ENCODE measurements around the gene TMEM273.
A peak's percentile ranks its signal among the peaks of the same experiment; 100 is the strongest.

Gene TMEM273

DNA sequence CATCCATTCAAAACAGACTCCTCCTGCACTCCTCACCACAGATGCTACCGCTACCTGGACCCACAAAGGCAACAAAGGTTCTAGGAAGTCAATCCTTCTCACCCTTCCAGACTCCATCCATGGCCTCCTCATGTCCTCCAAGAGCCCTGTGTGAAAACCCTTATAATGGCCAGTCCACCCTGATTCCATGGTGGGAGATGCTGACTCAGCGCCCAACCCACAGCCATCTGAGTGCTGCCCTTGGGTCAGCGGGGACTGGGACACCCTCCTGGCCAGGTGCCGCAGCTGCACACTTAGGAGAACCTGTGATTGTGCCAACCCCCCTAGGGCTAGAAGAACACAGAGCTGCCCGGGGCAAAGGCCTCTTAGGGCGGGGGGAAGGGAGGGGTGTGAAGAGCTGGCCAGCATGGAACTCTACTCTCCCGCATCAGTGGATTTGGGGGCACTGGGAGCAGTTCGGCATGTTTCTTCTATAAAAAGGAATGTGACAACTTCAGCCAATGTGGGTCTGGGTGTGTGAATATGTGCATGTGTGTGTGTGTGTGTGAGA, 25.4 kb downstream of the TMEM273 start:
- no peak for DNase-seq

DNA sequence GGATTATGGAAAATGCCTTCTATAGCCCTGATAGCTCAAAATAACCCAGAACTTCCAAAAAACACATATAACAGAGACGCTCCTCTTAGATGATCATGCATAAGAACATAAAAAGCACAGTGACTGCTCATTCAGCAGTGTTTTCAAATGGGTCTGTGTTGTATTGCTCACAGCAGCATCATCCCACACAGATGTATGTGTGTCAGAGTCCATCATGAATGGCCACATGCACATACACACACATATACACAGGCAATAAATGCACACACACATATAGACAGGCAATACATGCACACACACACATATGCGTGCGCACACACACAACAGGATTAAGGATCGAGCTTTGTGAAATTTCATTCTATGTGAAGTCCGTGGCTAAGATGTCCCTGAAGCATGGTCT, 26.1 kb downstream of the TMEM273 start:
- no peak for DNase-seq

DNA sequence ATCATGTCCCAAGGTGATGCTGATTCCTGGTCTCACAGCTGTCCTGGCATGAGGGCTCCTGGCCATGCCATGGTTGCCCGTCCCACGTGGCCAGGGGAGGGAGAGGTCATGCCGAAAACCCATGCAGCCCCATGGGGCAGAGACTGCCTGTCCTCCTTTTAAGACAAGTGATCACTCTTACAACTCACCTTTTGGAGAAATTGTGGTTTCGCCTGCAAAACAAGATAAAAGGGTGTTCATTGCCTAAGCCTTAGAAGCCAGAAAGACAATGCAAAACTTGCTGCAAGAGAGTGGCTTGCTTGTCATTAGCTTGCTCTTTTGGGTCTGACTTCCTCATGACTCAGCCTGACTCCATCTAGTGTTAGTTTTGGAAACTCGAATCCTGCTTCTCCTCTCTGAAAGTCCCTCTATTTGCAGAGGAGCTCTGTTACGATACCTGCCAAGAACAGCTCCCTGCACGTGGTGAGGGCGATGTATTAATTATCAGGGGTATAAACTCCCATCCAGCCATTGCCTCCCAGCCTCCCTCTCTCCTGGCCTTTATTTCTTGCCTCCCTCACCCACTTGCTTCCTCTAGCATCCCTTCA, 26.7 kb downstream of the TMEM273 start:
- DNase-seq = no peak

DNA sequence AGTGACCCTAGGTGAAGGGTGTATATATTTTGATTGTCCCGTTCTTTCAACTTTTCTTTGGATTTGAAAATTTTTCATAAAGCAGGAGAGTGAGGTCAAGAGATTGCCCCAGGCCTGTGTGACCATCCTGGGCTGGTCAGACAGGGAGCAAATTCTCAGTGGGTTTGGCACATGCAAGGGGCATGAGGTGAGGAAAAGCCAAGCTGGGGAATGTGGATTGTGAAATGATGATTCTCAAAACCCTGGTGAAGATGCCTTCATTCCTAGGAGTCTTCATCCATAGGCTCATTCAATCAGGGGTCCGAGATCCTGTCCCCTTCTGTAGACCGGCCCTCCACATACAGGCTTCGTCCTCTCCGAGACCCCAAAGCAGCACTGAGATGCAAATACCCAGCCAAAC, 27.4 kb downstream of the TMEM273 start:
- no peak for DNase-seq

DNA sequence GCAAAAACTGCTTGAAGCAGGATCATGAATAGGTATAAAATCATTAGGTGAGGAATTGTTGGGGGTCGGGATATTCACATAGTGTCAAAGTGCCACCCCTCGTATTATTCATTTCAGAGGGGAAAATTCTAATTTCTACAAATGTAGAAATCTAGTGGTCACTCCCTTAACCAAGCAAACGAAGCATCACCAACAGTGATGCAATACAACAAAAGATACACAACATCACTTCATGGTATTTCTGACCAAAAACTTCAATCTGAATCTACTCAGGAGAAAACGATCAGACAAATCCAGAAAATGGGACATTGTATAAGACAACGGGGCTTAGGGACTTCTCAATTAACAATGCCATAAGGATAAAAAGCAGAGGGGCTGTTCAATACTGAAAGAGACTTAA, 28.1 kb downstream of the TMEM273 start:
- DNase-seq = no peak

DNA sequence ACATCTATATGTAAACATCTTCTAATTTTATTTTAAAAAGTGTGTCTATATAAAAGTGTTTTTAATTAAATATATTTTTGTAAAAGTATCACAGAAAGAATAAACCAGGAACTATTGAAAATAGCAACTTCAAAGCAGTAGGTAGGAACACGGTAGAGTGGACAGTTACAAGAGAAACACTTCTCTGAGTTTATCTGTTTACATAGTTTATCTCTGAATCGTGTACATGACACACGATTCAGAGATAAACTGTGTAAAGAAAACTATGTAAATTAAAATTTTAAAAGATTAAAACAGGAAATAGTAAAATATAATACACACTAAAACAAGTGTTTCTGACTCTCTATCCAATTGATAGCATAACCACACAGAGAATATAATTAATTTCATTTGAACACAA, 29.3 kb downstream of the TMEM273 start:
- DNase-seq = no peak

DNA sequence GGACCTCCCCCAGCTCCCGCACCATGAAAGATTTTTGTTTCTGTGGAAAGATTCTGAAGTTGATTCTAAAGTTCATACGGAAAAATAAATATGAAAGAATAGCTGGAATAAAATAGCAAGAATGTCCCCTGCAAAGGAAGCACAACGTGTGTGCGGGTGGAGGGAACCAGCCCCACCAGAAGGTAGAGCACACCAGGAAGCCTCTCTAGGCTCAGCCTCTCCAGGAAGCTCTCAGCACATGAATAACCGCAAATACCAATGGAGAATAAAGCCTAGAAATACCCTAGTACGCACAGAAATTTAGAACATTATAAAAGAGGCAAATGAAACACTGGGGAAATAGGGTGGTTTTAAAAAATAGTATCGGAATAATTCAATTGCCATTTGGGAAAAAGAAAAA, 29.8 kb downstream of the TMEM273 start:
- no peak for DNase-seq

DNA sequence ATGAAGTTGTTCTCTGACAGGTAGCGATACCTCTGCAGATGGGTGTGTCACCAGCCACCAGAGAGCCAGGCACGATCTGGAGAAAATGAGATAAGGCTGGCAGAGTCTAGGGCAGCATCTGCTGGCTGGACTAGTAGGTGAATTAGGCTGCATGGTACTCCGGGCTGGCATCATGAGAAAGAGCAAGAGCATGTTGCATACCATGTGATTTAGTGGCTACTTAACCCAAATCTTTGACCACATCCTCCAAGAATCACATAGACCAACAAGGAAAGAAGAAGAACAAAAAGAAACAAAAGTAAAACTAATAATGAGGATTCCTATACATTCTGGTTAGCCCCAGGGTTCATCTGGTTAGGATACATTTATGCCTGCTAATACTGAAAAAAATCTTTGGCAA, 31.0 kb downstream of the TMEM273 start:
- no peak for DNase-seq

DNA sequence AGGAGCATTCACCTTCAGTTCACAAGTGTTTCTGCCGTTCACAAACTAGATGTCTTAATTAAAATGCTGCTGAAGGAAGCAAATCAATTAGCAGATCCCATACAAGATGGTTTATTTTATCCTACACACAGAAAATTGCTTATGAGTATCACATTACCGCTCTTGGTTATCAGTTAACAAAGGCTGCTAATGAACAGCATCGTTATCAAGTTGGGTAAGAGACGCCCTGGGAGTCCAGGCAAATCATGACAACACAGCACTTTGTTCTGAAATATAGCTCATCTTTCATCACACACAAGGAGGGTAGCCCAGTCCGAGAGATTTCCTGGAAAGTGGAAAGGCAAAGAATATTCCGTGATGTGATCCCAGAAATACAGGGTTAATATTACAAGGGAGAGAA, 33.5 kb downstream of the TMEM273 start:
- DNase-seq = no peak

DNA sequence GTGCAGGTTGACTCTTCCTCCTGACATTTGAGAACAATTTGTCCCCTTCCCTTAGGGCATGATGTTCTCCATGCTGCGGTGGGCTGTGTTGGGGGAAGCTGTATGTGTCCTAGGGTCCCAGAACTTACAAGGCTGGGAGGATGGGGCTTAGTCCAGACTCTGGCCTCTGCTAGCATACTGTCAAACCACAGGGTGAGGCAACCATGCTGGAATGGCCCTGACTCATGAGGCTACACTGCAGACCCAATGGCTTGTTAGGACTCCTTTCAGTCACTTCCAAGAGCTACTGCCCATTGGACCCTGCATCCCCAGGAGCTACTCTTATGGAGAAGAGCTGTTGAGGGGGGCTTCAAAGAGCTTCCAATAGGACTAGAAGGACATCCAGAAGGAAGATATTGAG, 34.2 kb downstream of the TMEM273 start:
- DNase-seq = no peak

DNA sequence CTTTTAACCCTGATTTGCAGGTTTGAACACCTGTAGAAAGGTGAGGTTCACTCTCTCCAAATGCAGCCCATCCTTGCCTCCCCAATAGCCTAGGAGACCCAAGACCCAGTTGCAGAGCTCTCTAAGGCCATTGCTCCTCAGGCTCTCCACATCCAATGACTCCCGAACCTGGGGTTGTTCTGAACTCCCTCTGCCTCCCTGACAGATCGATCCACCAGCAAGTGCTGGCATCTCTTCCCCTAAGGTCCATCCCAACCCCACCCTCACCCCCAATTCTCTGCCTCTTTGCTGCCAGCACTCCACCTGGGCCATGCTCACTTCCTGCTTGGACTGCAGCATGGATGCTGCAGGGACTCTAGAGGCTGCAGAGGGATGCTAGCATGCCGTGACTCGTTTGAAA, 35.1 kb downstream of the TMEM273 start:
- no peak for DNase-seq

DNA sequence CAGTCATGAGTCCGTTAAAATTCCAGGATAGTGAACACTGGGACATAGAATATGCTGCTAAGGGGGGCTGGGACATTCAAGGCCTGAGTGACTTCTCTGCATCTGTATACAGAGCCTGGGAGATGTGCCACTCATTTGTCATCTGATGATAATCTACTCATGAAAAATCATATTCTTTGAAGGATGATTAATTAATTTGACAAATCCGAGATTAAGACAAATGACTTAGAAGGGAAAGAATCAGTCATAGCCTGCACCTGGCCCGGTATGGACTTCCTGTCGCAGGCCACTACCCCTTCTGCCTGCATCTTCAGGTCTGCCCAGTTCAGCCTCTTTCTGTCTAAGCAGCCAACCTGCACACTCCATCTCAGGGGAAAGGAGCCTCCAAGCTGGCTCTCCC, 35.5 kb downstream of the TMEM273 start:
- DNase-seq = no peak

DNA sequence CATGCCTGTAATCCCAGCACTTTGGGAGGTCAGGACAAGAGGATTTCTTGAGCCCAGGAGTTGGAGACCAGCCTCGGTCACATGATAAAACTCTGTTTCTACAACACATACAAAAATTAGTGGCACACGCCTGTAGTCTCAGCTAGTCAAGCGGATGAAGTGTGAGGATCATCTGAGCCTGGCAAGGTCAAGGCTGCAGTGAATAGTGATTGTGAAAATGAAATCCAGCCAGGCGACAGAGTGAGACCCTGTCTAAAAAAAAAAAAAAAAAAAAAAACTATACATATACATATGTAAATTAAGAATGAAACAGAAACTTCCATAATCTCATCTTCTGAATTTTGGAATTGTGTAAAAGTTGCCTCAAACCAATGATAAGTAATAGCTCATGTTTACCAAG, 36.2 kb downstream of the TMEM273 start:
- DNase-seq = no peak

DNA sequence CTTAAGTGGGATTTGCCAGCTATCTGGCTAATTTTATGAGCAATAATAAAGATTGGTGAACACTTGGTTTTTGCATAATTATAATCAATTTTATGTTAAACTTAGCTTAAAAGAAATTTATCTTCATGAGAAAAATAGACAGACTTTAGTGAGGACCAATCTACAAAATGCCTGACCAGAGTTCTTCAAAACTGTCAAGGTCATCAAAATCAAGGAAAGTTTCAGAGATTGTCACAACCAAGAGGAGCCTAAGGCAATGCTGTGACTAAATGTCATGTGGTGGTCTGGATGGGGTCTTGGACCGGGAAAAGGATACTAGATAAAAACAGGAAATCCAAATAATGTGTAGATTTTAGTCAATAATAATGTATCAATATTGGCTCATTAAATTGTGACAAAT, 36.7 kb downstream of the TMEM273 start:
- no peak for DNase-seq

DNA sequence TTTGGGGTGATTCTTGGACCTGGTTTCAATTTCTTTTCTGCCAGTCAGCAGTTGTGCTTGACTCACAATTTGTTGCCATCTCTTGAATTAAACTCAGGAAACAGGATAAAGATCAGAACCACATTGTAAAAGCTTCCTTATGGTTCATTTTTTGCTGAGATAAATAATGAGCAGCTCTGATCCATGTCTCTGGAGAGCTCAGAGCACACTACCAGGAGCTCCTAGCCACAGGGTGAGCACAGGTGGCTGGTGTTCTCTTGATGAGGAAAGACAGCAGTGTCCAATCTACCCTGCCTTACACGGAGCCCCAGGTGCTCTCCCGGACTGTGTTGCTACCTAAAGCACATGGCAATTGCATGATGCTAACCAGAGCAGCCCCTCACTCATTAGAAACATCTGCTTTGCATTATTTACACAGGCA, 37.2 kb downstream of the TMEM273 start:
- DNase-seq = no peak

DNA sequence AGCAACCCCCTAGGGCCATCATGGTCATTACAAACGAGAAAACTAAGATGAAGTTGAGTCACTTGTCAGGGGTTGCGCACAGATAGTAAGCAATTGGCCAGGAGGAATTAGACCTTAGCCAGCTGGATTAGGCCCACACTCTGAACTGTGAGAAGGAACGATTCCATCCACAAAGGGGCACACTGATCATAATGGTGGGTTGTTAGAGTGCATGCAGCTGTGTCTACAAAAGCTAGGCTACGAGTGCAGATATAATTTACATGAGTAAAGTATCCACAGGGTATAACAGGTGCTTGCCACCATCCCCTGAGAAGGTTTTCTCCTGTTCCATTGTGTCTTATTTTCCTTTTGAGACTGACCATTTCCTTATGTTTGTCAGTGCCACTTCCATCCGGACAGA, 37.8 kb downstream of the TMEM273 start:
- no peak for DNase-seq

DNA sequence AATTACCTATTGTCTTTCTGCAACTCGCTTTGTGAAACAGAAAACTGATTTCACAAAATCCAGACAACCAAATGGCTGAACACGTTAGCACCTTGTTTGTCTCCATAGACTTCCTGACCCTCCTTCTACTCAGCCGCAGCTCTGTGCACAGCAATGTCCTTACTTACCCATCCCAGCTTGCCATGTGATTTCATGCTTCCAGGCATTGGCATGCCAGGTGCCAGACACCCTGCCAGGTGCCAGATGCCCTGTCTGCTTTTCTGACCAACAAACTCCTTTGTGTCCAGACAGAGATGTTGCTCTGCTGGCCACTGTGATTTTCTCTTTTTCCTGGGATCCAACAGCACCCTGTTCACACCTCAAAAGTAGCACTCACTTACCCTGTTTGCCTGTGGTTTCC, 38.3 kb downstream of the TMEM273 start:
- DNase-seq = no peak

DNA sequence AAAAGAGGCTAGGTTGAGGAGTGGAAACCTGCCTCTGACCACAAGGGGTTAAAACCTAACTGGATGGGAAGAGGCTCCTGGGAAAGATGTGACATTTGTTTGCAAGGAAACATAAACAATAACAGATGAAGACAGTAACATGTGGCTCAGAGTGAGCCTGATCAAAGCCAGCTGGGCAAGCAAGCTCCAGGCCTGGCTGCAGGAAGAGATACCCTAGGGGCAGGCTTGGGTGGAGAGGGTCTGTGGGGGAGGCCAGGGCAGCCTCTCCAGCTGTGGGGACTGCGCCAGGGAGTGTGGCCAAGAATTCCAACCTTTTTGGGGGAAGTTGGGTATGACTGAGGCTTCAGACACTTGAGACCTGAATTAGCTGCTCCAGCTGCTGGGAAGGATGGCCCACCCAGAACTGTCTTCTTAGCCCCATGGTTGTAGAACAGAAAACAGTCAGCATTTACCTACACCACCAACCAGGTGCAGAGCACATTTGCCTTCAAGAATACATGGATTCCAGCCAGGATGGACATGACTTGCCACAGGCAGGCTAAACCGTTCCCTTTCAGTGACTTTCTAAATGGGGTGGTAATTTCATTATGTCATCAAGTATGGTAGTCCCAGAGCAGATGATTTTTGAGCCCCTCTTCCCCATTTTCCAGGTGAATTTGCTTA, 44.0 kb downstream of the TMEM273 start:
- DNase-seq = no peak

DNA sequence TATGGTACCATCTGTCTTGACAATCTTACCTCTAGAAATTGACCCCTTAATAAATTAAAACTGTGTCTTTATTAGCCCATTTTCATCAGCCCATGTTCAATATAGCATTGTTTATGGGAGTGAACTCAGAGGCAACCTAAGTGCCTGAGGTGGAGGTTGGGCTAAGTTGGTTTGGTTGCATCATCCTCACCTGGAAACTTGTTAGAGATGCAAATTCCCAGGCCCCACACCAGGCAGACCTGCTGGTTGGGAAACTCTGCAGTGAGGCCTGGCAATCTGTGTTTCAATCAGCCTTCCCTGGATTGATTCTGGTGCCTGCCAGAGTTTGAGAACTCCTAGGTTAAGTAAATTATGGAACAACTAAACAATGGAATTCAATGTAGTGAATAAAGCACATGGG, 44.9 kb downstream of the TMEM273 start:
- no peak for DNase-seq

DNA sequence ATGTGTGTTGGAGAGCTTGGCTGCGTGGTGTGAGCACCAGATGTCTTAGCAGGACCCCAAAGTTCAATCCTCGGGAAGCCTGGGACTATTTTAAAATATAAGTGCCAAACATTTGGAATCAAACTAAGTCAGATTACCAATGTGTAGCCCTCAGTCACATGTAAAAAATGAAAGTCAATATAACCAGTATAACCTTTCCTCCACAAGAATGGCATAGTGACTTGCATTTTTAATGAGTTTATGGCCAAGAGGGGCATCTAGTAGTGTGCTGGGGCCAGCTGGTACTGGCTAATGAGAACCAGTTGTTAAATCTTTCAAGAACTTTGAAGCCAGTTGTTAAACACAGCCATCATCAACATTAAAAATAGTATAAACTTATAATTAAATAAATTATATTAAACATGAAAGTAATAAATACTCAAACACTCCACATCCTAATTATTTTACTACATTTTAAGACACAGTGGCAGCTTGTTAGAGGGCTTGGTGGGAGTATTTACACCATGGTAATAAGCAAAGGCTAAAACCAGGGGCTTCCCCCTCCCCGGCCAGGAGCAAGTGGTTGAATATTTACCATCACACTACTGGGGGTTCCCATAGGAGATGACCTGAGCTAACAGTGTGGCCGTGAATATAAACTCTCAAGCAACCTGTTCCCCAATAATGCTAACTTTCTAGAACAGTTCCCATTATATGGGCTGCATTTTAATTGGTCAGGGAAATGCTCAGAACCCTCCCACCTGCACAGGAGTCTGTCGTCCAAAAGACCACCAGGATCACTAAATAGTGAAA, 46.5 kb downstream of the TMEM273 start:
- DNase-seq = no peak

DNA sequence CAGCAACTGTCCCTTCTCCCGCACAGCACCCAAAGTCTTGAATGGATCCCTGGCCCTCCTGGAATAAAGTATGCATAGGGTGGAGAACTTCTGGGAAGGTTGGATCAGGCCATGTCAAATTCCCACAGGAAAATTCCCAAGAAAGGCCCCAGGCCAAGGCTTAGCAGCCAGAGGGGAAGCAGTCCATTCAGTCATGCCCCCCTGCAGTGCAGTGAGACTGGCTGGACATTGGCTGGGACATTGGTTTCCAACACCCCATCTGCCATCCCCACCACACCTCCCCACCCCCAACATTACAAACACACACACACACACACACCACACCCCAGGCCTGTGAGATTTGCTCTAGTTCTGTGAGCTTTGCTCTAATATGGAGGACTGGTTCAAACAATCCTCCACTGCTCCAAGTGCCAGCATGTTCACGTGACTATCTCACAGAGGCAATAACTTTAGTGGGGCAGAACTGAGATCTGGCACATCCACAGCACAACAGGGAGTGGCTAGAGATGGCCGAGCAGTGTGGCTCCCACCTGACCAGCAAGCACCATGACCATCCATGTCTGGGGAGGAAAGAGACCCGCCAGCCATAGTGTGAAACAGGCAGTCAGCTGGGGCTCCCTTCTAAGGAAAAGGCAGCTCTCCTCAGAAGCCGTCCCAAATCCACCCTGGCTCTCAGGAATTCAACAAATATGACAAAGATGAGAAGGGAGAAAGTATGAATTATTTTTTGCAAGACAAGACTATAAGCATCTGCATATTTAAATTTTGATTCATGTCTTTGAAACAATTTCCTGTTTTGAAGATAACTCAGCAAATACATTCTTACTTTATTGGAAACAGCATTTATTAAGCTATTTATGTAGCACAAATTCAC, 47.6 kb downstream of the TMEM273 start:
- DNase-seq = no peak

DNA sequence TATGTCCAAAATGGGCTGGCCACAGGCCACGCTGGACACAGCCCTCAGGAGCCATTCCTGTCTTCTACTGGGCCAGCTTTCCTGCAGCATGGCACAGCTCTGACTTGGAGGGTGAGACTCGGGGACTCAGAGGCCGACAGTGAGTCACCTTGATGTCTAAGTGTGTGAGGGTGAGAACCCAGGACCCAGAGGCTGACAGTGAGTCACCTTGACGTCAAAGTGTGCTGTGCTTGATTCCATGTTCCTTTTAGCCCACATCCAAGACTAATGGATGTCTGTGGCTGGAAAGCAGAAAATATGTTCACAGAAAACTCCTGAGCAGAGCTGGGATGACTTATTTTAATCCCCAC, 48.4 kb downstream of the TMEM273 start:
- peak; percentile 4 for DNase-seq
